H54 (cell line): ENCODE data around the gene SYMPK.
A peak's percentile ranks its signal among the peaks of the same experiment; 100 is the strongest.

ENCODE experiments used
- DNase-seq: peaks from one replicate; pipeline ENCODE4 v3.0.0; 2011; ENCODE audit warnings: low spot score, mixed read lengths; ENCODE audit not compliant: insufficient read length
- FAIRE-seq: peaks from 3 replicates; lab custom pipeline; 2011; peaks lifted over from hg19 to GRCh38; lab: Jason Lieb, UNC
- POLR2A ChIP-seq: IDR thresholded peaks from 2 replicates; pipeline ENCODE4 v1.6.1; 2011; ENCODE audit warnings: low read depth, mild to moderate bottlenecking, low read length

SYMPK gene

DNA sequence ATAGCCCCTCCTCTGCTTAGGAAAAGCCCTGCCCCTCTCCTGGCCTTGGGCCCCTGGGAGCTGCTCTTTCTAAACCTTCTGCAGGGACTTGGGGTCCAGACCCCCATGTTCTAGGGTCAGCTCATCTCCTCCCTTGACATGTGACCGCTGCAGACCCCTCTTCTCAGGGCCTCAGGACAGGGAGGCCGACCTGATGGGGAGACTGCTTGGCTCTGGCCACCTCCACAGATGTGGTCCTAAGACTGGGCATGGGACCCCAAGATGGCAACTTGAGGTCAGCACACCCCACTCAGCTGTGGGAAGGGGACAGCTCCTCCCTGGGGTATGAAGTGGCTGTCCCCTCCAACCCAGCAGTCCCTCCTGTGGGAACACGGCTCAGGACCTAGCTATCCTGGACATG, 90.0 kb downstream of the SYMPK start:
- FAIRE-seq: no peak
- no peak for TF ChIP-seq POLR2A
- no peak for DNase-seq

GRCh38 chr19:45772130-45772840, 90.7 kb downstream of the SYMPK start:
- no peak for FAIRE-seq
- no peak for DNase-seq
- no peak for TF ChIP-seq POLR2A

DNA sequence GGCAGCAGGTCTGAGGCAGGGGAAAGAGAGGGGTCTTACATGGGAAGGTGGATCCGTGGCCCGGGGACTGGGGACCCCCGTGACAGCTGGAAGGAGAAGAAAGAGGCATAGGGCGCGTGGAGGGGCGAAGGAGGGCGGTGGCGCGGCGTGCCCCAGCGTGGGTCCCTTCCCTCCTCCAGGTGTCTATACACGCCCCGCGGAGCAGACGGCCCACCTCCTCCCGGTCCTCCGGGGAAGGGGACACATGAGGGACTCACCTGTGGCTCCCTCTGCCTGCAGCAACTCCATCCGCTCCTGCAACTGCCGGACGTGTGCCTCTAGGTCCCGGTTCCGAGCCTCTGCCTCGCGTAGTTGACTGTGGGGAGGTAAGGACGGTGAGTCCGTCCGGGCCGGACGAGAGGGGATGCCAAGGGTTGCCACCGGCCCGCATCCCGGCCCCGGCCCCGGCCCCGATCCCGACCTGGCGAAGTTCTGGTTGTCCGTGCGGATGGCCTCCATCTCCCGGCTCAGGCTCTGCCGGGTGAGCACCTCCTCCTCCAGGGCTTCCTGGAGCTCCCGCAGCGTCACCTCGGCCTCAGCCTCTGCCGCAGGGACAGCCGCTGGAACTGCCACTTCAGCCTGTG, 91.5 kb downstream of the SYMPK start:
- TF ChIP-seq POLR2A: no peak
- no peak for FAIRE-seq

DNA sequence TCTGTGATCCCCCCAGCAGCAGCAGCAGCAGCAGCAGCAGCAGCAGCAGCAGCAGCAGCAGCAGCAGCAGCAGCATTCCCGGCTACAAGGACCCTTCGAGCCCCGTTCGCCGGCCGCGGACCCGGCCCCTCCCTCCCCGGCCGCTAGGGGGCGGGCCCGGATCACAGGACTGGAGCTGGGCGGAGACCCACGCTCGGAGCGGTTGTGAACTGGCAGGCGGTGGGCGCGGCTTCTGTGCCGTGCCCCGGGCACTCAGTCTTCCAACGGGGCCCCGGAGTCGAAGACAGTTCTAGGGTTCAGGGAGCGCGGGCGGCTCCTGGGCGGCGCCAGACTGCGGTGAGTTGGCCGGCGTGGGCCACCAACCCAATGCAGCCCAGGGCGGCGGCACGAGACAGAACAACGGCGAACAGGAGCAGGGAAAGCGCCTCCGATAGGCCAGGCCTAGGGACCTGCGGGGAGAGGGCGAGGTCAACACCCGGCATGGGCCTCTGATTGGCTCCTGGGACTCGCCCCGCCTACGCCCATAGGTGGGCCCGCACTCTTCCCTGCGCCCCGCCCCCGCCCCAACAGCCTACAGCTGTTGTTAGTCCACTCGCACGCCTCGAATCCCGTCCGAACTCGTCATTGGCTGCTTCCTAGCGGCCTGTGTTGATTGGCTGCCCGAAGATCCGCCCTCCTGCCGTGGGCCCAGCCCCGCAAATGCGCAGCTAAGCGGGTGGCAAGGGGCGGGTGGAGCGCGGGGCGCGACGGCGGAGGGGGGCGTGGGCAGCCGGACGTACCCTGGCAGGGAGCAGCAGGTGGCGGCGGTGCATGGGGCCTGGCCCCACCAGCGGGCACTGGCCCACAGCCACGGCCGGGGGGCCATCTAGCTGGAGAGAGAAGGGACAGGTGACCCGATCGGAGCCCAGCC, 92.5 kb downstream of the SYMPK start:
- TF ChIP-seq POLR2A: 0 out of 2 replicates have a peak, but pooled peaks have one; percentile 7
- peak; percentile 86 for DNase-seq
- peak; percentile 67 for FAIRE-seq

More for the DNA sequence above, 91.5 kb downstream of the SYMPK start:
- DNase-seq: no peak

DNA sequence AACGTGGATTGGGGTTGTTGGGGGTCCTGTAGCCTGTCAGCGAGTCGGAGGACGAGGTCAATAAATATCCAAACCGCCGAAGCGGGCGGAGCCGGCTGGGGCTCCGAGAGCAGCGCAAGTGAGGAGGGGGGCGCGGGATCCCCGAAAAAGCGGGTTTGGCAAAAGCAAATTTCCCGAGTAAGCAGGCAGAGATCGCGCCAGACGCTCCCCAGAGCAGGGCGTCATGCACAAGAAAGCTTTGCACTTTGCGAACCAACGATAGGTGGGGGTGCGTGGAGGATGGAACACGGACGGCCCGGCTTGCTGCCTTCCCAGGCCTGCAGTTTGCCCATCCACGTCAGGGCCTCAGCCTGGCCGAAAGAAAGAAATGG, 93.1 kb downstream of the SYMPK start:
- FAIRE-seq: no peak
- no peak for DNase-seq
- no peak for TF ChIP-seq POLR2A

DNA sequence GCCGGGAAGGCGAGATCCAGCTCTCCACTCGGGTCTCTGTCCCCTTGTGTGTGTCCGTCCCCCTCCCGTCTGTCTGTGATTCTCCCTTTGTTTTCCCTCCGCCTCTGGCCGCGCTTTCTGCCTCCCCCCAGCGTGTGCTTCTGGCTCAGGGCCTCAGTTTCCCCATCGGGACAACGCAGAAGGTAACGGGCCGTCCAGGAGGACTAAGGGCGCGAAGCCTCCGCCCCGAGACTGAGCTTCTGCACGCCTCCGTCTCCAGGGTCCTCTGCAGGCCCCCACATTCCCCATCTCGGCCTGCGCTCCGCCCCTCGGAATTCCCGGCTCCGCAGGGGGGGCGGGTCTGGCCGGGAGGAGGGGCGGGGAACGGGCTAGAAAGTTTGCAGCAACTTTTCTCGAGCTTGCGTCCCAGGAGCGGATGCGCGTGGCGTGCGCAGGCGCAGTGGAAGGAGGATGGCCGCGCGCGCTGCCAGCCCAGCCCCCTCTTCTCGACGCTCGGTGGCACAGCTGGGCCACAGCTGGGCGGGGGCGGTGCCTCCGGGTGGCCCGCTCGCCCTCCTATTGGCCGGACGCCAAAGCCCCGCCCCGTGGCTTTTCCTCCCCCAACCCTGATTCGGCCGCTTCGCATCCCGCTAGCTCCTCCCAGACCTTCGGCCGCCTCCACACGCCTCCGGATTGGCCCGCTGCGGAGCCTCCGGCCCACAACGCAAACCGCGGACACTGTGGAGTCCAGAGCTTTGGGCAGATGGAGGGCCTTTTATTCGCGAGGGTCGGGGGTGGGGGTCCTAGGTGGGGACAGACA, 93.8 kb downstream of the SYMPK start, which contains the start of gene SIX5:
SIX5 (minus strand) TSS at position 269 of the 799 bp plus-strand sequence. CDS start 408 bp downstream, outside the sequence.
- peak; percentile 75 for FAIRE-seq
- peak; percentile 85 for DNase-seq
- TF ChIP-seq POLR2A: peak; percentile 73

DNA sequence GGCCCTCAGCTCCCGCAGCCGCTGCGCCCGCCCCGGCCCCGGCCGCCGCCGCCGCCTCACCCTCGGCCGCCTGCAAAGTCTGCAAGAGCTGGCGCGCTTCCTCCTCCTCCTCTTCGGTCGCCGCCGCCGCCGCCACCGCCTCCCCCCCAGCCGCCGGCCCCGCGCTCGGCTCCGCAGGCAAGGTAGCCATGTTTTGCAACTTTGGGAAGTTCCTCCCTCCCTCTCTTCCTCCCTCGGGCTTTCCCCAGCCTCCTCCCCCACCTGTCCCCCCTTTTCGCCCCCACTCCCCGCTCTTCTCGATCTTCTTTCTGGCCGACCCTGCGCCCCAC, 94.3 kb downstream of the SYMPK start:
- no peak for TF ChIP-seq POLR2A
- DNase-seq (peak; percentile 40), FAIRE-seq (no peak)

DNA sequence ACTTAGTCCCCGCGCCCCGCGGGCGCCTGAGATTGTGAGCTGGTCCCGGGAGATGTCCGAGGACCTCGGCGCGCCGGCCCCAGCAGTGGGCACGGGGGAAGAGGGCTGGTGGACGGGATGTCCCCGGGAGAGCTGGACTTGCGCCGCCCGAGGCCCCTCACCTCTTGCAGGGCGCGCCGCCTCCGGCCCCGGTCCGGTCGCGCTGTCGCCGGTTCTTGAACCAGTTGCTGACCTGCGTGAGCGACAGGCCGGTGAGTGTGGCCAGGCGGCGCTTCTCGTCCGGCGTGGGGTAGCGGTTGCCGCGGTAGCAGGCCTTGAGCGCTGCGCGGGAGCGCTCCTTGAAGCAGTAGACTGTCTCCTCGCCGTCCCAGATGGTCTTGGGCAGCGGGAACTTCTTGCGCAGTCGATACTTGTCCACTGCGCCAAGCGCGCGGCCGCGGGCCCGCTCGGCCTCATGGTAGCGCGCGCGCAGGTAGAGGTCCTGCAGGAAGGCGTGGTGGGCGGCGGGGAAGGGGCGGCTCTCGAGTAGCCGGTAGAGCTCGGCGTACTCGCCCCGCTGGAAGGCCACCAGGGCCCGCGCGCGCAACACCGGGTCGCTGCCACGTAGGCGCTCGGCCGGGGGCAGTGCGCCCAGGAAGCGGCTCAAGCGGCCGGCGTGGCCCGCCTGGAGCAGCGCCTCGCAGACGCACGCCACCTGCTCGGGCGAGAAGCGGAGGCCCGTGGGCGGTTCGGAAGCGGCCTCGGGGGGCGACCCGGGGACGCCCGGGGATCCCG, 94.9 kb downstream of the SYMPK start:
- FAIRE-seq (no peak), DNase-seq (peak; percentile 40)
- TF ChIP-seq POLR2A: 0 out of 2 replicates have a peak, but pooled peaks have one; percentile 14

DNA sequence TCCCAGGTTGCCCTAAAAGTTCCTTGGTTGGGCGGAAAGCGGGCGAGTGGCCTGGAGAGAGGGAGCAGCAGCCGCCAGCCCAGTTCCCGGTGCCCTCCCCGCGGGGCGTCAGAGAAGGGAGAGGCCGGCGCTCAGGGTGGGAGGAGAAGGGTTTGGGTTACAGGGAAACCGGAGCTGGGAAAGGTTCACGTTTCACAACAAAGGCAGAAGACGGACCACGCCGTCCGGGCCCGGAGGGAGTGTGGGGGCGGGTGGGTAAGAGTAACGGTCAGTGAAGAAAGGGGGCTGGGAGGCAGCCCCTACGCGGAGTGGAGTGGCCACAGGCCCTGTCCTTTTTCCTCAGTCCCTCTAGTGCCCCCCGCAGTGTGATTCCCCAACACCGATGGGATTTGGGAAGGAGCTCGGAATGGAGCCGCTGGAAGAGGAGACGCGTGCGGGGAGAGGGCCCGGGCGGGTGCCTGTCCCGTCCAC, 95.5 kb downstream of the SYMPK start:
- no peak for FAIRE-seq
- no peak for TF ChIP-seq POLR2A

GRCh38 chr19:45766869-45767346, 96.0 kb downstream of the SYMPK start:
- FAIRE-seq (no peak), DNase-seq (no peak)
- no peak for TF ChIP-seq POLR2A

More for the DNA sequence above, 95.5 kb downstream of the SYMPK start:
- DNase-seq: peak; percentile 73

- FAIRE-seq (no peak), DNase-seq (no peak)
- no peak for TF ChIP-seq POLR2A
Measured at GRCh38 chr19:45766296-45766868, 96.6 kb downstream of the SYMPK start.
